Left renal pelvis (tissue), 4 donors: ENCODE measurements around the gene SIK3. TPM values are rescaled to one million over a fixed set of nuclear protein-coding genes. Genes with fewer than 3 reads are reported as not detected.
A peak's percentile ranks its signal among the peaks of the same experiment; 100 is the strongest.

ENCODE experiments used
- DNase-seq, 4 donors: peaks; one replicate each; pipeline ENCODE4 v3.0.0-alpha.2; 2013; ENCODE audit warnings: low read depth in 4 of 4, low spot score in 3 of 4
- polyA plus RNA-seq, 4 donors: library from polyadenylated mRNA; unstranded; fragments of 120-200 nt; gene quantifications; one replicate each; pipeline ENCODE4 v1.2.1, GENCODE V29; 2013; ENCODE audit not compliant: insufficient read length in 4 of 4

SIK3 gene
- polyA plus RNA-seq, 4 donors: 23.0 to 44.9 (median 33.6) TPM

- DNase-seq: no peak
Measured at GRCh38 chr11:116936754-116937446, 161.3 kb downstream of the SIK3 start.

GRCh38 chr11:116935514-116935913 is 162.7 kb downstream of the SIK3 start:
- no peak for DNase-seq

- DNase-seq: no peak
Measured at GRCh38 chr11:116935089-116935488, 163.1 kb downstream of the SIK3 start.

DNA sequence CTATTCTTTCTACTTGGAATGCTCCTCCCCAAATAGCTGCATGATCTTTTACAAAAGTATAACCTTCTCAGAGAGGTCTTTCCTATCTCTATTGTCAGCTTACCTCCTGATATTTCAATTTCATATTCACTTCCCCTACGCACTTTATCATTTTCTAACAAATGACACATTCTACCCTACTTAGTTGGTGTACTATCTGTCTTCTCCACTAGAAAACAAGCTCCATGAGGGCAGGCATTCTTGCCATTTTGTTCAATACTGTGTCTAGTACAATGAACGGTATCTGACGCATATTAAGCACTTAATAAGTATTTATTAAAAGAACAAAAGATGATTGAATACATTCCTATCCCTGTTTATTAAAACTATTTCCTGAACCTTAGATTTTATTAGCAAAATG is 164.3 kb downstream of the SIK3 start:
- no peak for DNase-seq

DNA sequence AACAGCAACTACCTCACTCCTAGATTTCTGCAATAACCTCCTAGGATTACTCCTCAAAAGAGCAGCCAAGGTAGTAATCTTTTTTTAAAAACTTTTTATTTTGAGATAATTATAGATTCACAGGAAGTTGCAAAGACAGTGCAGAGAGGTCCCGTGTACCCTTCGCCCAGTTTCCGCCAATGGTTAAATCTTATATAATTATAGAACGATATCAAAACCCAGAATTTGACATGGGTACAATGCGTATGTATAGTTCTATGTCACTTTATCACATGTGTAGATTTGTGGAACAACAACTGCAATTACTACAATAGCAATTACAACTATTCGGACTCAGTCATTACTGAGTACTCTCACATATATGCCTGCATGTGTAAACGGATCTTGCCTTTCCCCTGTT is 166.0 kb downstream of the SIK3 start:
- no peak for DNase-seq

DNA sequence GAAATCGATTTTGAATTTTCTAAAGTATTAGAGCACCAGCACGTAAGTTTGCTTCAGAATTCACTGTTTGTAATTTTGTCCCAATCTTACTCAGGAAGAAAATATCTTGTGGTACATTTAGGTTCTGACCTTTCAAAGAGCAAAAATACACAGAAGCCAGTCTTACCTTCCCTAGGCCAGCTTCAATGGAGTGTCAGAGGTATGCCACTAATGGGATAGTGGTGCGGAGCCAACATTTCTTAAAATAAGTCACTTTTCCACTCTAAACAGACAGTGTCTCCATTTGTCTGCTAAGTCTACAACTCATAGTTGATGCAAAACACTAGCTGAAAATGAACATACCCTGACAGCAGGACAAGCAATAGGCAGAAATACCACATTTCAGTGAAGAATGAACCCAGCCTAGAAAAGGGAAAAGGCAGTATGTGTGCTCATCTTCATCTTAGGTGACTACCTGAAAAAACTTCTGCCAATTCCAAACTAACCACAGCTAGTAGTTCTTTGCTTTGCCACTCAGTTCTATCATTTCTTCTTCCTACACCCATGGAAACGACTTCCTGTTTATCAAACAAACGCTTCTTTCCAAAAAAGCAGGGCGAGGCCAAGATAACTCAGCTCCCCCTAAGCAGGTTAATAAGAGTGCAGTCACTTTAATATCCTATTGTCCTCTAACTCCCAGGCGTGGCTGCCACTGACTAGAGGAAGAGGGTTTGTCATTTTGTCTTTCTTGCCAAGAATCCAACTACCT is 166.8 kb downstream of the SIK3 start:
- DNase-seq: peak in 1 of 4 donors; percentile 12

DNA sequence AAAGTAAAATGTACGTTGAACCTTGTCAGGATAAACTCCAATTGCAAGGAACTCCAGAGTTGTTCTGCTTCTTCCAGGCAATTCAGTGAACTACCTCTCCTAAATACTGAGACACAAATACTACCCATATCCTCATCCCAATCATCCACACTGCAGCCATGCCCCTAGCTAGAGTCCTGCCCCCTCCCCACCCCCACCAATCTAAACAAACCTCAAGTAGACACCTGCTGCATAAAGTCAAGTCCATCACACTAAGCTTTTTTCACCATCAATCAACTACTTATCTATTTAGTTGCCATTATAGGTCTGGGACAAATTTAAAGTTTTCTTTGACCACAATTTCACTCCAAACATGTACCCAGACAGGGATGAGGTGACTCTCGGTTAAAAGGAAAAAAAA is 167.6 kb downstream of the SIK3 start:
- no peak for DNase-seq

GRCh38 chr11:116930177-116930576 is 168.1 kb downstream of the SIK3 start:
- DNase-seq: peak in 1 of 4 donors; percentile 14

GRCh38 chr11:116929414-116930090 is 168.7 kb downstream of the SIK3 start:
- no peak for DNase-seq

- DNase-seq: no peak
Measured at GRCh38 chr11:116928845-116929244, 169.4 kb downstream of the SIK3 start.

GRCh38 chr11:116928102-116928777 is 170.0 kb downstream of the SIK3 start:
- DNase-seq: no peak

DNA sequence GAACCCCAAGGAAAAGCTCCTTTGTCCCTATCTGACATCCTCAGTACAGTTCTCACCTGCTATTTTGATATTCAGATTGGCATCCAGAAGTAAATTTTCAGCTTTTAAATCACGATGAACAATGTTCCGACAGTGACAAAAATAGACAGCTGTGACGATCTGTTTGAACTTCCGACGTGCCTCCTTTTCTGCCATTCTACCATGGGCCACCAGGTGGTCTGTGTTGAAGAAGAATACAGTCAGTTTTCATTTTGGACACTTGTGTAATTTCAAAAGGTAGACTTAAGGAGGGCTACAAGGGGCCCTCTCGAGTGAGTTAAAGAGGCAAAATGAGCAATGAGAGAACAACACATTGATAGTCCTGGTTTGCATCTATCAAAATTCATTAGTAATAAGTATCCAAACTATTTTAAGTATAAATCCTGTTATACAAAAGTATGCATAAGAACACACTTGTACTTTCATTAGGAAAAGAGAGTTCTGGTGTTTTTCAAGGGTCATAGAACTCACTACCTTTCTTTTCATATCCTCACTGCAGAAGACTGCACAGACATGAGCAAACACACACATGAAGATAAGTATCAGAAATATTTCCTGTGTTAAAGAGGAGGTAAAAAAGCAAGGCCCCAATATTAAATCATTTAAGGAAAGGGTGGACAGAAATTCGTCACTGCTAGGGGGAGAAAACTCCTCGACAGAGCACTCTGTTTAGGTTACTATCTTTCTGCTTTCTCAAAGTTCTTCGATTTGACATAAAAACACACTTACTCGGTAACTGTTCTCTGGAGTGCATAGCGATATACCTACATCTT is 170.9 kb downstream of the SIK3 start:
- no peak for DNase-seq

DNA sequence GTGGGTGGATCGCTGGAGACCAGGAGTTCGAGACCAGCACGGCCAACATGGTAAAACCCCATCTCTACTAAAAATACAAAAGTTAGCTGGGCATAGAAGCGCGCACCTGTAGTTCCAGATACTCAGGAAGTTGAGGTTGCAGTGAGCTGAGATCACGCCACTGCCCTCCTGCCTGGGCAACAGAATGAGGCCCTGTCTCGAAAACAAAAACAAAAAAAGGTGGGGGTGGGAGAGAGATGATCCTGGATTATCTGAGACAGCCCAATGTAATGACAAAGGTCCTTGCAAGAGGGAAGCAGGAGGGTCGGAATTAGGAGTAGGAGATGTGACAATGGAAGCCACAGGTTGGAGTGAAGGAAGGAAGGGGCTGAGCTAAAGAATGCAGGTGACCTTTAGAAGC is 173.2 kb downstream of the SIK3 start:
- DNase-seq: no peak

- DNase-seq: no peak
Measured at GRCh38 chr11:116918925-116919655, 179.1 kb downstream of the SIK3 start.

GRCh38 chr11:116917632-116918031 is 180.6 kb downstream of the SIK3 start:
- DNase-seq: no peak

- no peak for DNase-seq
Measured at GRCh38 chr11:116916886-116917285, 181.3 kb downstream of the SIK3 start.

DNA sequence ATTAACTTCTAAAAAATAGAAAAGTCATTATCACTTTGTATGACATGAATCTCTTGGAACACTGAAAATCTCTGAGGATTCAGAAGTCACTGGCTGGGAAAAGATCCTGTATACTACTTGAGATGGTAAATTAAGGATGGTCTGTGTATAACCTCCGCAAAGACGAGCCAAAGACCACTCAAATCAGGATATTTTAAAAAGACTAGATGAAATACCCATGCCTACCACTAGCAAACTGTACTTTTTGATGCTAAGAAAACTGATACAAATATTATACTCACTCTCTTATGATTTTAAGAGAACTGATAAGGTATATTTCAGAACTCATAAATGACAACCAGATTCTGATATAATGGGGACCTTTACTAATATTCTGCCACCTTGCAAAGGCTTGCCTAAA is 182.2 kb downstream of the SIK3 start:
- DNase-seq: no peak

DNA sequence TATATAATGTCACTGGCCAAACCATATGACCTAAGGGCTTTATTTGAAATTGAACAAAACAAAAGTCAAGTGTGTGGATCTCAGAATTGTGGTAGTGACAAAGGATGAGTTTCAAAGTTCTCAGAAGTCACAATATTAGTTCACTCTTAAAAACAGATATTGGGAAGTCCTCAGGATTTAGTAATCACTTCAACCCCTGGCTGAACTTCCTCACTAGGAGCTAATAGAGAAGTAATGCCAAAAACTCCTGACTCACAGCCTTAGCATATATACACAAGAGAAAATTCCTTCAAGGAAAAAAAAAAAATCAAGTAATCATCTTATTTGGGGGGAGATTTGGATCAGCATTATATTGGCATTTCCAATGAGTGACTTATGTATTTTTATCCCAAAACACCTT is 185.2 kb downstream of the SIK3 start:
- DNase-seq: no peak

DNA sequence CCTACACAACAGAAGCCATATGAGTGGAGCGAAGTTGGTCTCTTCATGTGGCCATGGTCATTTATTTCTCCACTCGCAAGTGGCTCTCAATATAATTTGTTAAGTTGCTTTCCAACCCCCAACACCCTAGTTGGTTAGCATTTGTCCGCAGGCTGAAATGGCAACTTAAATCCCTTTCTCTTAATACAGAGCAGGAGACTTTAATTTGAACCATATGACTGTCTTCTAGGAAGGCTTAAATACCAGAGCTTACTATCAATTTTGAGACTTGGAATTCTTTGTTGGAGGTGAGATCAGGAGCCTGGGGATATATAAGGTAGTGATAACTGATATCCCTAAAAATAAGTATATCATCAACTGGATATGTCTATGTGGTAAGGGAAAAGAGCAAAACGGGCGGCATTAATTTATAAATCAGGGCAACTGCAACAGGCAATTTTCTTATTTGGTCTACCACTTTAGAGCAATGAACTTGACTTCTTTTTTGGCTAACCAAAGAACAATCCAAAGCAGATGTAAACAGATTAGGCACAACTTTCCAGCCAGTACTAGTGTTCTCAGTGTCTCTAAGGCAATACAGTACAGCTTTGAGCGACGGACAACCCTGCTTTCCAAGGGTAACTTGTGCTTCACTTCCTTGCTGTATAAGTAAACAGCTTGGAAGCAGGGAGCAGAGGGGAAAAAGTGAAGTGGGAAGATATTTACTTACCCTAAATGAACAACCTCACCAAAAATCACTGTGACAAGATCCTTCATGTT is 186.1 kb downstream of the SIK3 start:
- no peak for DNase-seq
